GM12865 (cell line): ENCODE data around the gene LRP1.

Source experiments
- DNase-seq: peaks from one replicate; pipeline ENCODE4 v3.0.0; 2010; ENCODE audit warnings: low read depth
- H3K4me3 ChIP-seq: 2 replicates; pipeline ENCODE4 v1.5.1; 2011; ENCODE audit warnings: mild to moderate bottlenecking, low read depth, low read length, control low read depth
- CTCF ChIP-seq: IDR thresholded peaks from 2 replicates; pipeline ENCODE4 v1.5.1; 2011; ENCODE audit warnings: low read length, control low read depth, low read depth, inconsistent platforms; ENCODE audit not compliant: insufficient read depth; ENCODE audit errors: missing control alignments

The LRP1 gene

GRCh38 chr12:57127726-57128518, at the start of gene LRP1:
Gene LRP1 (plus strand): TSS chr12:57128483. CDS start chr12:57128965, 482 bp downstream.
- peak; percentile 55 for DNase-seq
- no peak for TF ChIP-seq CTCF
- peak within 1 kb of the TSS; percentile 79 for H3K4me3 ChIP-seq

- peak; percentile 100 for DNase-seq
- H3K4me3 ChIP-seq, result peak within 1 kb of the TSS; percentile 80
- no peak for TF ChIP-seq CTCF
These were observed 49.5 kb upstream of the LRP1 start, which contains the start of gene NEMP1 for GRCh38 chr12:57078519-57079404. Gene NEMP1 (minus strand): TSS chr12:57078791. CDS start chr12:57078745, 46 bp downstream.

DNA sequence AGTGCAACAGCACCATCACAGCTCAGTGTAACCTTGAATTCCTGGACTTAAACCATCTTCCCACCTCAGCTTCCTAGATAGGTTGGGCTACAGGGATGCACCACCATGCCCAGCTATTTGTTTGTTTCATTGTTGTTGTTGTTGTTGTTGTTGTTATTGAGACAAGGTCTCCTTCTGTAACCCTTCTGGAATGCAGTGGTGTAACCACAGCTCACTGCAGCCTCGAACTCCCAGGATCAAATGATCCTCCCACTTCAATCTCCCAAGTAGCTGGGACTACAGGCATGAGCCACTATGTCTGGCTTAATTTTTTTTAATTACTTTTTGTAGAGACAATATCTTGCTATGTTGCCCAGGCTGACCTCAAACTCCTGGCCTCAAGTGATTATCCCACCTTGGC, 48.5 kb upstream of the LRP1 start:
- H3K4me3 ChIP-seq, result no peak overlapping the region
- DNase-seq, result no peak
- TF ChIP-seq CTCF, result no peak

DNA sequence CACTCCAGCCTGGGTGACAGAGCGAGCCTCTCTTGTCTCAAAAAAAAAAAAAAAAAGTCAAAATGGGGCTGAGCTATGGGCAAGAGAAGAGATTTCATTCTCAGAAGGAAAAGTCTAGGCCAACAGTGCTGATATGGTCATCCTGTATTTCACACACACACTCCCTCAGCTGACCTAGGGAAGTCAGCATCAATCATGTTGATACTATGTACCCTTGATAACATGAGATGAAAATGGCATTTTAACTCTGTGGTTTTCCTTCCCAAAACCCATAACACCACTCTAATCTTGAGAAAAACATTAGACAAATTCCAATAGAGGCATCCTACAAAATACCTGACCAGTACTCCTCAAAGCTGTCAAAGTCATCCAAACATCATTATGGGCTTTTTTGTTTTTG, 47.4 kb upstream of the LRP1 start:
- no peak for DNase-seq
- no peak for TF ChIP-seq CTCF

DNA sequence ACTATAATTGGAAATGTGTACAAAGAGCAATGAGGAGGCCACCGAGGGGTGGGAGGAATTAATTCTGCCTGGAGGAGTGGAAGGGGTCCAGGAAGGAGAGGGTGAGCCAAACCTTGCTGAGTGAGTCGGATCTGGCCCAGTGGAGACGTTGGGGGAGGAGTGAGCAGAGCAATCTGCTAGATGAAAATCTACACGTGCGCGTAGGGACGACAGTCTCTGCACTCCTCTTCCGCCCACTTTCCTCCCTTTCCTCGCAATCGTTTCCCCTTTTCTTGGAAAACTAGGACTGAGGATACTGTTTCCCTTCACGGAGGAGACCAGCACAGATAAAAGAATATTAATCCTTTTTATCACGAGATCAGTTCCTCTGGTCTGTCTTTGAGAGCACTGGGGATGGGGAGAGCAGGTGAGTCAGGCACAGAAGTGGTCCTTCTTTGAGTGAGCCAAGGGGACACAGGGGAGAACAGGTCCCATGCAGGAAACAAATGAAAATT, 42.2 kb upstream of the LRP1 start:
- TF ChIP-seq CTCF, result no peak
- peak overlapping the region; percentile 99 for H3K4me3 ChIP-seq
- DNase-seq, result peak; percentile 67

More for the DNA sequence above, 47.4 kb upstream of the LRP1 start:
- no peak overlapping the region for H3K4me3 ChIP-seq

- peak; percentile 76 for DNase-seq
- H3K4me3 ChIP-seq, result peak overlapping the region; percentile 99
- peak; percentile 32 for TF ChIP-seq CTCF
These were observed 41.7 kb upstream of the LRP1 start for GRCh38 chr12:57086493-57087009.
